Upper lobe of left lung (tissue), 4 donors: Measurements from ENCODE around the gene CR1L.

Experiments used
- CTCF ChIP-seq, 6 experiments: fragments of 450-650 bp in 4 of 6; fragments of 200-600 bp in 2 of 6; sonication (generic) in 2 of 6; IDR thresholded peaks; one replicate each; pipeline ENCODE4 v1.5.1; 2016 to 2019; ENCODE audit warnings: antibody characterized with exemption in 6 of 6
- POLR2A ChIP-seq, 4 donors: fragments of 450-650 bp; IDR thresholded peaks; one replicate each; pipeline ENCODE4 v1.5.1; 2016 to 2017; ENCODE audit warnings: antibody characterized with exemption in 4 of 4, mild to moderate bottlenecking in 2 of 4
- POLR2AphosphoS5 ChIP-seq, 2 donors: sonication (generic); formaldehyde crosslinking; IDR thresholded peaks; one replicate each; pipeline ENCODE4 v1.5.1; 2017; ENCODE audit warnings: antibody characterized with exemption in 2 of 2

- TF ChIP-seq CTCF (IDR thresholded peaks at IDR 0.05) (no peak), POLR2A (IDR thresholded peaks at IDR 0.05) (no peak), POLR2AphosphoS5 (IDR thresholded peaks at IDR 0.05) (no peak)
Observed at GRCh38 chr1:207645635-207646081, 725 bp downstream of the CR1L start.
